ENCODE measurements around the gene AGER. TPM values are rescaled to one million over a fixed set of nuclear protein-coding genes. Genes with fewer than 3 reads are reported as not detected.

AGER gene
- total and polyA plus RNA-seq, 9 of the 15 experiments (the other 6 are each of a cell fraction or from before 2014, with no cell fraction given) = 1.2 to 11.5 (median 4.1) TPM

- TF ChIP-seq THAP7 (CRISPR knock-in tag; IDR thresholded peaks at IDR 0.05) = no peak
- TF ChIP-seq ZNF445 (CRISPR knock-in tag; IDR thresholded peaks at IDR 0.05; ENCODE audit: low read depth) = no peak
- no peak for TF ChIP-seq CBFA2T3 (IDR thresholded peaks at IDR 0.05)
- TF ChIP-seq NCOA4 (IDR thresholded peaks at IDR 0.05; ENCODE audit: partially characterized antibody) = no peak
- TF ChIP-seq ZNF41 (CRISPR knock-in tag; conservative IDR thresholded peaks at IDR 0.05) = no peak
- TF ChIP-seq SFPQ (IDR thresholded peaks at IDR 0.05; ENCODE audit: low read depth, low read length) = no peak
- no peak for TF ChIP-seq GATAD2A (IDR thresholded peaks at IDR 0.05)
- no peak for TF ChIP-seq ZNF277 (CRISPR knock-in tag; IDR thresholded peaks at IDR 0.05; ENCODE audit: borderline replicate concordance)
- TF ChIP-seq CTBP1 (IDR thresholded peaks at IDR 0.05; ENCODE audit: borderline replicate concordance) = no peak
- TF ChIP-seq ZSCAN32 (CRISPR knock-in tag; IDR thresholded peaks at IDR 0.05) = no peak
- 0 out of 4 replicates have a peak, but pooled peaks of 1 of the 2 experiments have one; percentile 41 for TF ChIP-seq TBL1XR1 (IDR thresholded peaks at IDR 0.05; ENCODE audit: low read length in 2 of 2)
- TF ChIP-seq PKNOX1 (IDR thresholded peaks at IDR 0.05) = no peak
- no peak for TF ChIP-seq ZKSCAN1 (IDR thresholded peaks at IDR 0.05; ENCODE audit: low read depth, low read length)
- no peak for TF ChIP-seq RFX7 (CRISPR knock-in tag; IDR thresholded peaks at IDR 0.05)
- TF ChIP-seq BCOR (IDR thresholded peaks at IDR 0.05) = no peak
- TF ChIP-seq CEBPZ (IDR thresholded peaks at IDR 0.05; ENCODE audit: borderline replicate concordance, low read depth, low read length) = no peak
- TF ChIP-seq ARNT (IDR thresholded peaks at IDR 0.05) = 0 out of 4 replicates have a peak, but pooled peaks of 1 of the 2 experiments have one; percentile 14
- TF ChIP-seq BACH1 (tag; IDR thresholded peaks at IDR 0.05) = no peak
- TF ChIP-seq HNRNPK (IDR thresholded peaks at IDR 0.05; ENCODE audit: low read depth, low read length, poor library complexity, severe bottlenecking) = no peak
- no peak for TF ChIP-seq NONO (IDR thresholded peaks at IDR 0.05; ENCODE audit: low read depth in 2 of 2, low read length in 1 of 2)
- TF ChIP-seq MXI1 (IDR thresholded peaks at IDR 0.05; ENCODE audit: low read depth, low read length) = no peak
Measured at GRCh38 chr6:32176476-32177182, 7.4 kb downstream of the AGER start (continued).
